HL-60/S4 treated with retinoic acid at 250 ng/mL for 4 days and 3 days (cell line): Measurements from ENCODE around the gene ACOT12.
"Not testable (repeated sequence)": the region's sequence is repeated elsewhere in the genome, so short reads cannot be mapped to it uniquely, and the experiment has no call there.

Source experiments
- in situ Hi-C: fragments of 300-500 bp; cut with MboI; formaldehyde crosslinking; loops from 2 replicates; pipeline ENCODE4 v1.7.0; 2022; ENCODE audit warnings: low sequenced_read_pairs

Gene ACOT12

DNA sequence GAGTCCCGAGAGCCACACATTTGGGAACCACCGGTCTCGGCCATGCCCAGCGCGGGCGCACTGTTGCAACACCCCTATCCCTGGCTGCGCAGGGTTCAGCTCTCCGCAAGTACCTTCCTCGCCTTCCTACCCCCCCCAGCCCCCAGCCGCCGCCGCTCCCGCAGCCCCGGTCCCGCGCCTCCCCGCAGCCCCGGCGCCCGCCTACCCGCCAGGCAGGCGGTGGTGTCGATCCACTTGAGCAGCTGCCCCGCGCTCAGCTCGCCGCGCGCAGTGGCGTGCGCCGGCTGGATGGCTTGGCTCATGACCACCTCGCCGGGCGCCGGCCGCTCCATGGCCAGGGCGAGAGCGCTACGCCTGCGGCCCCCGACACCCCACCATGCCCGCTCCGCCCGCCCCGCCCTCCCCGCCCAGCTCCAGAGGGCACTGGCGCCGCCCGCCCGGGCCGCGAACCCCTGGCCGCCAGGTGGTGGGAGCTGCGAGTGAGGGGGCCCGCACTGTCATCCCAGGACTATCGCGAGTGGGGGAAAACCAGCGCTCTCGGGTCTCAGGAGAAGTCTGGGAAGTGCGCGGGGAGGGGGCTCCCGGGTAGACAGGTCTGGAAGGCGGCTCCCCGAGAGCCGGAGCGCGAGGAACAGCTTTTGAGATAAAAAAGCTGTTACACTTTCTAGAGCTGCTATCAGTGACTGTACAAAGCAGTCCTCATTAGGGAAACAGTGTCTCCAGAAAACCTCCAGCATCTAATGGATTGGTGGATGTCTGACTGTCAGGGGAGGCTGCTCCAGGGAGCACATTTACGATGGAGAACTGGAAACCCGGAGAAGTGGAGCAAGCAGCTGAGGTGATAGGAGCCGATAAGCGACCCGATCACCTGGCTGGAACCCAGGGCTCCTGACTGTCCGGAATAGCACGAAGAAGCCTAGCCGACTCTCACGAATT lies at the start of gene ACOT12:
Gene ACOT12 (minus strand): TSS at position 352 of the 936 bp plus-strand sequence. CDS start 20 bp downstream, at position 332.
- in situ Hi-C loops, result no loop called here

GRCh38 chr5:81435023-81435422 lies 41.1 kb upstream of the ACOT12 start:
- in situ Hi-C loops, result no loop called here

- in situ Hi-C loops, result no loop called here
Measured at GRCh38 chr5:81429985-81430384, 36.1 kb upstream of the ACOT12 start.

- in situ Hi-C loops, result no loop called here
Measured at GRCh38 chr5:81429363-81429762, 35.4 kb upstream of the ACOT12 start.

- in situ Hi-C loops, result no loop called here
Measured at GRCh38 chr5:81428861-81429260, 34.9 kb upstream of the ACOT12 start.

- in situ Hi-C loops, result no loop called here
Measured at GRCh38 chr5:81428446-81428845, 34.5 kb upstream of the ACOT12 start.

DNA sequence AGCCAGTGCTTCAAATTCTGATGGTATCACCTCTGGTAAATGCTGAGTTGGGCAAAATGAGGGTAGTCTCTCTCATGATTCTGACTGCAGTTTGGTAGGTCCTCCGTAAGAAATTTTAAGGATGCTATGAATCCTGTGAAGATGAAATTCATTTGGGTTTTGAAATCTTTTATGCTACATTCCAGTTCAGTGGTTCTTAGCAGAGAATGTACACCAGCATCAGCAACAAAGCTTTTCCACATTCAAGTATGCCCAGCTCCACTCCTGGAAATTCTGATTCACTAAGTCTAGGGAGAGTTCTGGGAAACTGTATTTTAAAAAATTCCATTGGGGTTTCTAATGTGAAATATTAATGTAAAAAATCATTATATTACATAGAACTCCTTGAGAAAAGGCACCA lies 33.6 kb upstream of the ACOT12 start:
- in situ Hi-C loops, result no loop called here

- in situ Hi-C loops, result no loop called here
Measured at GRCh38 chr5:81426359-81427030, 32.6 kb upstream of the ACOT12 start.

DNA sequence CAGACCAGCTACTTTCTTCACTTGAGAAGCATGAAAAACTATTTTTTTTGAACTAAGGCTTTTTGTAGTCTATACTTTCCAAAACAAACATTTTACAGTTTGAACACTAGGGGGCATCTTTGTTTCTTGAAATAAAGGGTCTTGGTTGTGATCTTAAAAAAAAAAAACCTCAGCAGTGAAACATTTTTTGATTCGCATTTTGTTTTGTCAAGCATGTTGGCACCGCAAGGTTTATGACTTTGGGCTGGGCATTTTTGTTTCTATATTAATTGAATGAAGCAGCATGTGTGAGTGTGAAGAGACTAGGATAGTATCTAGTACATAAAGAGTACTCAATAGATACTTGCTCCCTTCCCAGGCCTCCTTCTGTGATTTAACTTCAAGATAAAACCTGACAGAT lies 31.6 kb upstream of the ACOT12 start:
- in situ Hi-C loops, result no loop called here

- in situ Hi-C loops, result no loop called here
Measured at GRCh38 chr5:81424728-81425127, 30.8 kb upstream of the ACOT12 start.

DNA sequence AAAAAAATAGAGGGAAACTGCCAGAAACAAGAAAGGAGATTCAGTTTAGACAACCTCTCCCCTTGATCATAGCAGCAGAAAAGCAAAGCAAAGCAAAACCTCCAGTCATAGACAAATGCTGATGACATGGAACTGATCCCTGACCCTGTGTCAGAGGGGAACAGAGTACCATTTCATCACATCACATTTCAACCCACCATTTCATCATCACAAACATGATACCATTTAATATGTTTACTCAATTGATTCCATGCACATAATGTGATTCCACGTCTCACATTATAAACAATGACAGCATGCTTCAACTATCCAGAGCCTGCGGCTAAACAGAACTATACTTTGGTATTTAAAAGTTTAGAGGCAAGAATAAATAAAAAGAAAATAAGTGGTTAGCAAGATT lies 28.7 kb upstream of the ACOT12 start:
- in situ Hi-C loops, result no loop called here

- in situ Hi-C loops, result no loop called here
Measured at GRCh38 chr5:81420039-81420667, 26.2 kb upstream of the ACOT12 start.

GRCh38 chr5:81418606-81419005 lies 24.7 kb upstream of the ACOT12 start:
- in situ Hi-C loops, result no loop called here

- in situ Hi-C loops, result no loop called here
Measured at GRCh38 chr5:81417052-81417451, 23.1 kb upstream of the ACOT12 start.

GRCh38 chr5:81409896-81410295 lies 16.0 kb upstream of the ACOT12 start:
- in situ Hi-C loops, result no loop called here

- in situ Hi-C loops, result no loop called here
Measured at GRCh38 chr5:81409361-81409760, 15.4 kb upstream of the ACOT12 start.

GRCh38 chr5:81408496-81408895 lies 14.6 kb upstream of the ACOT12 start:
- in situ Hi-C loops, result no loop called here

- in situ Hi-C loops, result not testable (repeated sequence)
Measured at GRCh38 chr5:81407811-81408210, 13.9 kb upstream of the ACOT12 start.

GRCh38 chr5:81405126-81405891 lies 11.4 kb upstream of the ACOT12 start:
- in situ Hi-C loops, result no loop called here

GRCh38 chr5:81402192-81402930 lies 8.4 kb upstream of the ACOT12 start:
- in situ Hi-C loops, result no loop called here
